ENCODE data around the gene SMC4. TPM values are rescaled to one million over a fixed set of nuclear protein-coding genes. Genes with fewer than 3 reads are reported as not detected.

Gene SMC4
- total RNA-seq, 1 experiment from 2014 or later = 144 TPM

DNA sequence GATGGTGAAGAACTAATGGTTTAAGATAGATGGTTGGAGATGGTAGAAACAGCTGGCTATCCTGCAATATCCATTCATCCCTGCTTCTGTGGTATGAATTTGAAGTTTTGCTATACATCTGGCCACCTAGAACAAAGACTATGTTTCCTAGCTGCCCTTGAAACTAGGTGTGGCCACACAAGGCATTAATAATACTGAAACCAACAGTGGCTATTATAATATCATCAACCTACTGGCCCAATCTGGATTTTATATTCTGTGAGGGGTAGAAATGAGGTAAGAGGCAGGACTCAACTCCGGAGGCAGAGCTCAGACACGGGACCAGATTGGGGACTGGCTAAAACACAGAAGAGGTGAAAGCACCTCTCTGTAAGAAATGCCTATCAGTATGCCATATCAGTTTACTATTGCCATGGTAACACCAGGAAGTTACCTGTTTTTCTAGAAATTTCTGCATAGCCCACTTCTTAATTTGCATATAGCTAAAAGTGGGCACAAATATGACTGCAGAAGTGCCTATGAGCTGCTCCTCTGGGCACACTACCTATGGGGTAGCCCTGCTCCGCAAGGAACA lies 8.8 kb upstream of the SMC4 start:
- Mint-ChIP-seq H3K27ac (no peak overlapping the region), H3K36me3 (no peaks in the 10 kb centered on the region), H3K27me3 (ENCODE audit: low read depth) (no peaks in the 10 kb centered on the region), H3K9me3 (no peaks in the 10 kb centered on the region), H3K4me1 (peaks cover 1% of the 10 kb centered on the region; the same call in 1 of the 2 replicates), H3K4me3 (no peak overlapping the region)
- ChIA-PET CTCF (no interaction called here), POLR2A (no interaction called here)
- ATAC-seq (no peak), DNase-seq (ENCODE audit: low spot score) (no peak)
- TF ChIP-seq ESRRA (CRISPR knock-in tag; IDR thresholded peaks at IDR 0.05; ENCODE audit: borderline replicate concordance) (no peak), RELA (CRISPR knock-in tag; IDR thresholded peaks at IDR 0.05; ENCODE audit: borderline replicate concordance) (no peak), CBFB (CRISPR knock-in tag; IDR thresholded peaks at IDR 0.05; ENCODE audit: low read depth) (no peak), ZNF416 (CRISPR knock-in tag; IDR thresholded peaks at IDR 0.05) (no peak), ATF1 (CRISPR knock-in tag; IDR thresholded peaks at IDR 0.05) (no peak), FOXJ3 (CRISPR knock-in tag; IDR thresholded peaks at IDR 0.05; ENCODE audit: borderline replicate concordance) (no peak), ZNF232 (CRISPR knock-in tag; IDR thresholded peaks at IDR 0.05) (no peak), MXD4 (CRISPR knock-in tag; IDR thresholded peaks at IDR 0.05; ENCODE audit: borderline replicate concordance) (no peak)
- TF ChIP-seq, protein P1, sequence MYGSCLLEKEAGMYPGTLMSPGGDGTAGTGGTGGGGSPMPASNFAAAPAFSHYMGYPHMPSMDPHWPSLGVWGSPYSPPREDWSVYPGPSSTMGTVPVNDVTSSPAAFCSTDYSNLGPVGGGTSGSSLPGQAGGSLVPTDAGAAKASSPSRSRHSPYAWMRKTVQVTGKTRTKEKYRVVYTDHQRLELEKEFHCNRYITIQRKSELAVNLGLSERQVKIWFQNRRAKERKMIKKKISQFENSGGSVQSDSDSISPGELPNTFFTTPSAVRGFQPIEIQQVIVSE (CRISPR knock-in tag; IDR thresholded peaks at IDR 0.05; ENCODE audit: borderline replicate concordance) = no peak
- TF ChIP-seq, protein P2, sequence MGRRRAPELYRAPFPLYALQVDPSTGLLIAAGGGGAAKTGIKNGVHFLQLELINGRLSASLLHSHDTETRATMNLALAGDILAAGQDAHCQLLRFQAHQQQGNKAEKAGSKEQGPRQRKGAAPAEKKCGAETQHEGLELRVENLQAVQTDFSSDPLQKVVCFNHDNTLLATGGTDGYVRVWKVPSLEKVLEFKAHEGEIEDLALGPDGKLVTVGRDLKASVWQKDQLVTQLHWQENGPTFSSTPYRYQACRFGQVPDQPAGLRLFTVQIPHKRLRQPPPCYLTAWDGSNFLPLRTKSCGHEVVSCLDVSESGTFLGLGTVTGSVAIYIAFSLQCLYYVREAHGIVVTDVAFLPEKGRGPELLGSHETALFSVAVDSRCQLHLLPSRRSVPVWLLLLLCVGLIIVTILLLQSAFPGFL (CRISPR knock-in tag; IDR thresholded peaks at IDR 0.05; ENCODE audit: borderline replicate concordance) = no peak

DNA sequence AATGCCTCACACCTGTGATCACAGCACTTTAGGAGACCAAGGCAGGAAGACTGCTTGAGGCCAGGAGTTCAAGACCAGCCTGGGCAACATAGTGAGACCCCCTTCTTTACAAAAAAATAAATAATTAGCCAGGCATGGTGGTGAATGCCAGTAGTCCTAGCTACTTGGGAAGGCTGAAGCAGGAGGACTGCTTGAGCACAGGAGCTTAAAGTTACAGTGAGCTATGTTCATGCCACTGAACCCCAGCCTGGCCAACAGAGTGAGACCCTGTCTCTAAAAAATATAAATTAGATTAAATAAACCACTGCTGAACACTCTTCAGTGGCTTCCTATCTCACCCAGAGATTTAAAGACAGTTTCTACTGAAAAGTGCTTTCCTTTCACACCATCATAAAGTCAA lies 6.7 kb upstream of the SMC4 start:
- H3K27ac Mint-ChIP-seq = no peak overlapping the region
- no peaks in the 10 kb centered on the region for H3K27me3 Mint-ChIP-seq (ENCODE audit: low read depth)
- DNase-seq (ENCODE audit: low spot score) (no peak), ATAC-seq (no peak)
- CTCF ChIA-PET = no interaction called here
- no peaks in the 10 kb centered on the region for H3K4me1 Mint-ChIP-seq
- no peak overlapping the region for H3K4me3 Mint-ChIP-seq
- TF ChIP-seq ZNF396 (CRISPR knock-in tag; IDR thresholded peaks at IDR 0.05; ENCODE audit: borderline replicate concordance) (no peak), ZNF121 (CRISPR knock-in tag; IDR thresholded peaks at IDR 0.05) (peak; percentile 60)
- H3K36me3 Mint-ChIP-seq = no peaks in the 10 kb centered on the region
- POLR2A ChIA-PET = interaction anchor here (0.5 kb wide), 1 partner anchor 13 kb away, joined by 3 read pairs; no protein-coding TSS in a partner anchor
- no peaks in the 10 kb centered on the region for H3K9me3 Mint-ChIP-seq

DNA sequence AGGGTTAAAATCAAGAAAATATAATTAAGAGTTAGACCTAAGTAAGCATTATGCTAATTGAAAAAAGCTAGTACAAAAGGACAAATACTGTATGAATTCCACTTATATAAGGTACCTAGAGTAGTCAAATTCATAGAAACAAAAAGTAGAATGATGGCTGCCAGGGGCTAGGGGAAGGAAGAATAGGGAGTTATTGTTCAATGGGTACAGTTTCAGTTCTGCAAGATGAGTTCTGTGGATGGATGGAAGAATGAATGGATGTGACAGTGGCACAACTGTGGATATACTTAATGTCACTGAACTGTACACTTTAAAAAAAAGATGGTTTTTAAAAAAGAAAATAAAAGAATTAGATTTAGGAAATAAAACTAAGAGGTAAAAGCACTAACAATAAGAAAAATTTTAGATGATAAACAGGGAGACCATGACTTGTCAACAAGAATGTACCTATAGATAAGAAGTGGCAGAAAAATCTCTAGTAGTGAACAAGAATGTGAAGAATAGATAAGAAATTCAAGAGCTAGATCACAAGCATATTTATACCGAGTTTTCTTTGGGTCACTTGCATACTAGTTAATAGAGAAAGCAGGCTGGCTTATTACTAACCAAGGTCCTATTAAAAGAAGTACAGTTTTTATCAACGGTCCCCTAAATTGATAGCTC lies 6.0 kb upstream of the SMC4 start:
- Mint-ChIP-seq H3K4me3 (no peak overlapping the region), H3K27me3 (ENCODE audit: low read depth) (no peaks in the 10 kb centered on the region), H3K9me3 (no peaks in the 10 kb centered on the region), H3K27ac (no peak overlapping the region), H3K4me1 (peaks cover 6% of the 10 kb centered on the region), H3K36me3 (no peaks in the 10 kb centered on the region)
- POLR2A ChIA-PET = no interaction called here
- DNase-seq (ENCODE audit: low spot score) (no peak), ATAC-seq (no peak)
- TF ChIP-seq, protein P3, sequence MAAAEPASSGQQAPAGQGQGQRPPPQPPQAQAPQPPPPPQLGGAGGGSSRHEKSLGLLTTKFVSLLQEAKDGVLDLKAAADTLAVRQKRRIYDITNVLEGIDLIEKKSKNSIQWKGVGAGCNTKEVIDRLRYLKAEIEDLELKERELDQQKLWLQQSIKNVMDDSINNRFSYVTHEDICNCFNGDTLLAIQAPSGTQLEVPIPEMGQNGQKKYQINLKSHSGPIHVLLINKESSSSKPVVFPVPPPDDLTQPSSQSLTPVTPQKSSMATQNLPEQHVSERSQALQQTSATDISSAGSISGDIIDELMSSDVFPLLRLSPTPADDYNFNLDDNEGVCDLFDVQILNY (CRISPR knock-in tag; IDR thresholded peaks at IDR 0.05) = no peak
- TF ChIP-seq TEAD4 (CRISPR knock-in tag; IDR thresholded peaks at IDR 0.05) = no peak
- TF ChIP-seq, protein P4, sequence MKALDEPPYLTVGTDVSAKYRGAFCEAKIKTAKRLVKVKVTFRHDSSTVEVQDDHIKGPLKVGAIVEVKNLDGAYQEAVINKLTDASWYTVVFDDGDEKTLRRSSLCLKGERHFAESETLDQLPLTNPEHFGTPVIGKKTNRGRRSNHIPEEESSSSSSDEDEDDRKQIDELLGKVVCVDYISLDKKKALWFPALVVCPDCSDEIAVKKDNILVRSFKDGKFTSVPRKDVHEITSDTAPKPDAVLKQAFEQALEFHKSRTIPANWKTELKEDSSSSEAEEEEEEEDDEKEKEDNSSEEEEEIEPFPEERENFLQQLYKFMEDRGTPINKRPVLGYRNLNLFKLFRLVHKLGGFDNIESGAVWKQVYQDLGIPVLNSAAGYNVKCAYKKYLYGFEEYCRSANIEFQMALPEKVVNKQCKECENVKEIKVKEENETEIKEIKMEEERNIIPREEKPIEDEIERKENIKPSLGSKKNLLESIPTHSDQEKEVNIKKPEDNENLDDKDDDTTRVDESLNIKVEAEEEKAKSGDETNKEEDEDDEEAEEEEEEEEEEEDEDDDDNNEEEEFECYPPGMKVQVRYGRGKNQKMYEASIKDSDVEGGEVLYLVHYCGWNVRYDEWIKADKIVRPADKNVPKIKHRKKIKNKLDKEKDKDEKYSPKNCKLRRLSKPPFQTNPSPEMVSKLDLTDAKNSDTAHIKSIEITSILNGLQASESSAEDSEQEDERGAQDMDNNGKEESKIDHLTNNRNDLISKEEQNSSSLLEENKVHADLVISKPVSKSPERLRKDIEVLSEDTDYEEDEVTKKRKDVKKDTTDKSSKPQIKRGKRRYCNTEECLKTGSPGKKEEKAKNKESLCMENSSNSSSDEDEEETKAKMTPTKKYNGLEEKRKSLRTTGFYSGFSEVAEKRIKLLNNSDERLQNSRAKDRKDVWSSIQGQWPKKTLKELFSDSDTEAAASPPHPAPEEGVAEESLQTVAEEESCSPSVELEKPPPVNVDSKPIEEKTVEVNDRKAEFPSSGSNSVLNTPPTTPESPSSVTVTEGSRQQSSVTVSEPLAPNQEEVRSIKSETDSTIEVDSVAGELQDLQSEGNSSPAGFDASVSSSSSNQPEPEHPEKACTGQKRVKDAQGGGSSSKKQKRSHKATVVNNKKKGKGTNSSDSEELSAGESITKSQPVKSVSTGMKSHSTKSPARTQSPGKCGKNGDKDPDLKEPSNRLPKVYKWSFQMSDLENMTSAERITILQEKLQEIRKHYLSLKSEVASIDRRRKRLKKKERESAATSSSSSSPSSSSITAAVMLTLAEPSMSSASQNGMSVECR (CRISPR knock-in tag; IDR thresholded peaks at IDR 0.05; ENCODE audit: borderline replicate concordance) = no peak
- TF ChIP-seq OVOL2 (CRISPR knock-in tag; IDR thresholded peaks at IDR 0.05; ENCODE audit: borderline replicate concordance) = no peak
- no peak for TF ChIP-seq ZNF232 (CRISPR knock-in tag; IDR thresholded peaks at IDR 0.05)
- TF ChIP-seq ELF4 (CRISPR knock-in tag; IDR thresholded peaks at IDR 0.05; ENCODE audit: low read depth) = no peak
- no peak for TF ChIP-seq ESRRA (CRISPR knock-in tag; IDR thresholded peaks at IDR 0.05; ENCODE audit: borderline replicate concordance)
- TF ChIP-seq, protein P5, sequence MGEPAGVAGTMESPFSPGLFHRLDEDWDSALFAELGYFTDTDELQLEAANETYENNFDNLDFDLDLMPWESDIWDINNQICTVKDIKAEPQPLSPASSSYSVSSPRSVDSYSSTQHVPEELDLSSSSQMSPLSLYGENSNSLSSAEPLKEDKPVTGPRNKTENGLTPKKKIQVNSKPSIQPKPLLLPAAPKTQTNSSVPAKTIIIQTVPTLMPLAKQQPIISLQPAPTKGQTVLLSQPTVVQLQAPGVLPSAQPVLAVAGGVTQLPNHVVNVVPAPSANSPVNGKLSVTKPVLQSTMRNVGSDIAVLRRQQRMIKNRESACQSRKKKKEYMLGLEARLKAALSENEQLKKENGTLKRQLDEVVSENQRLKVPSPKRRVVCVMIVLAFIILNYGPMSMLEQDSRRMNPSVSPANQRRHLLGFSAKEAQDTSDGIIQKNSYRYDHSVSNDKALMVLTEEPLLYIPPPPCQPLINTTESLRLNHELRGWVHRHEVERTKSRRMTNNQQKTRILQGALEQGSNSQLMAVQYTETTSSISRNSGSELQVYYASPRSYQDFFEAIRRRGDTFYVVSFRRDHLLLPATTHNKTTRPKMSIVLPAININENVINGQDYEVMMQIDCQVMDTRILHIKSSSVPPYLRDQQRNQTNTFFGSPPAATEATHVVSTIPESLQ (CRISPR knock-in tag; IDR thresholded peaks at IDR 0.05) = no peak
- TF ChIP-seq ZNF416 (CRISPR knock-in tag; IDR thresholded peaks at IDR 0.05) = no peak
- CTCF ChIA-PET = interaction anchor here (0.7 kb wide), 1 partner anchor 230 kb away, joined by 4 read pairs; no protein-coding TSS in a partner anchor
